ENCODE data around the gene POTEC. TPM values are rescaled to one million over a fixed set of nuclear protein-coding genes. Genes with fewer than 3 reads are reported as not detected.
"Not testable (repeated sequence)": the region's sequence is repeated elsewhere in the genome, so short reads cannot be mapped to it uniquely, and the experiment has no call there.

POTEC gene
- not detected in 2 replicates for polyA plus RNA-seq (2011; rRNA removed)
- polyA minus RNA-seq (2011; rRNA and poly(A)+ RNA removed) = not detected in 2 replicates

DNA sequence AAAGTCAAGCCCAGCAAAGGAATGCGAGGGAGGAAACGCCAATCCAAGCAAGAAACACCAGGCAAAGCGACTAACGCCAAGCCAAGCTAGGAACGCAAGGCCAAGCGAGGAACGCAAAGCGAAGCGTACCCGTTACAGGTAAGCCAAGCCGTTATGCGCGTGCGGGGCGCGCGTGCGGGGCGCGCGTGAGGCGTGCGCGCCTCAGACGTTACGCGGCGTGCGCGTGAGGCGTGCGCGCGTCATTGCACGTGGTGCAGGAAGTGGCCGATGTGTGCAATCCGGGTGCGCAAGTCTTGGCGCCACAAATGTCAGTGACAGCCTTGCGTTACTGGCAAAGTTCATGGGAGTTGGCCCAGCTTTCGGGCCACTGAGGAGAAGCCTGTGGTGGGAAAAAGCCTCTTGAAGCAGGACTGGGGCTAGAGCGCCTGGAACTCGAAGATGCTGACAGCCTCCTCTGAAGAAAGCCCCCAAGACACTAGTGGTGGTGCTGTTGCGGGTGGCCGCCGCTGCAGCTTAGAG lies at the start of gene POTEC:
TSS of gene POTEC (minus strand) at position 155 of the 519 bp plus-strand sequence. CDS start 454 bp downstream, outside the sequence.
- CTCF ChIA-PET; POLR2A ChIA-PET; H3K27ac ChIP-seq (ENCODE audit: low read depth, low read length); DNase-seq (ENCODE audit: low read depth, low spot score); H3K27me3 ChIP-seq (ENCODE audit: control insufficient read depth, insufficient read depth, low read length); H3K4me3 ChIP-seq (ENCODE audit: low read depth, low read length): not testable (repeated sequence)
- peaks cover 10% of the 10 kb centered on the region; the same call in 1 of the 2 replicates for H3K9me3 ChIP-seq (ENCODE audit: control insufficient read depth, insufficient read depth, low read length)

DNA sequence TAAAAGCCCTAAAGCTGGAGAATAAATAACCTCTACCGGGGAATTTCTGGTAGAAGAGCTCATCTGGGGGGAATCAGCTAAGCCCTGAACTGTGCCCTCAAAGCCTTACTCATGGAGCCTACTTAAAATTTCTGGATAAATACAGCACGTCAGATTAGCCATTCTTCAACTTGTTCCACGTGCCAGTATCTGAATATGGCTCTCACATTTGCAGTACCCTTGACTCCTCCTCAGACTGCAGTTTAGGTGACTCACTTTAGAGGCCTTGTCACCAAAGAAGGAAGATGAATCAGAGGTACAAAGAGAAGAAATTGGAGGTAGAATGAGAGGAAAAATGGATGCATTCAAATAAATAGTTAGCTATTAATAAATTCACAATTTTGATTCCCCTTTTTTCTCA lies 34.6 kb upstream of the POTEC start:
- no peak for DNase-seq (ENCODE audit: low read depth, low spot score)
- TF ChIP-seq, protein P1, sequence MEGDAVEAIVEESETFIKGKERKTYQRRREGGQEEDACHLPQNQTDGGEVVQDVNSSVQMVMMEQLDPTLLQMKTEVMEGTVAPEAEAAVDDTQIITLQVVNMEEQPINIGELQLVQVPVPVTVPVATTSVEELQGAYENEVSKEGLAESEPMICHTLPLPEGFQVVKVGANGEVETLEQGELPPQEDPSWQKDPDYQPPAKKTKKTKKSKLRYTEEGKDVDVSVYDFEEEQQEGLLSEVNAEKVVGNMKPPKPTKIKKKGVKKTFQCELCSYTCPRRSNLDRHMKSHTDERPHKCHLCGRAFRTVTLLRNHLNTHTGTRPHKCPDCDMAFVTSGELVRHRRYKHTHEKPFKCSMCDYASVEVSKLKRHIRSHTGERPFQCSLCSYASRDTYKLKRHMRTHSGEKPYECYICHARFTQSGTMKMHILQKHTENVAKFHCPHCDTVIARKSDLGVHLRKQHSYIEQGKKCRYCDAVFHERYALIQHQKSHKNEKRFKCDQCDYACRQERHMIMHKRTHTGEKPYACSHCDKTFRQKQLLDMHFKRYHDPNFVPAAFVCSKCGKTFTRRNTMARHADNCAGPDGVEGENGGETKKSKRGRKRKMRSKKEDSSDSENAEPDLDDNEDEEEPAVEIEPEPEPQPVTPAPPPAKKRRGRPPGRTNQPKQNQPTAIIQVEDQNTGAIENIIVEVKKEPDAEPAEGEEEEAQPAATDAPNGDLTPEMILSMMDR (IDR thresholded peaks at IDR 0.05; ENCODE audit: low read depth, low read length) = no peak
- ChIA-PET POLR2A (no interaction called here), CTCF (no interaction called here)
- H3K4me3 ChIP-seq (ENCODE audit: low read depth, low read length) = no peak overlapping the region
- no peak overlapping the region for H3K27ac ChIP-seq (ENCODE audit: low read depth, low read length)
- no peaks in the 10 kb centered on the region for H3K27me3 ChIP-seq (ENCODE audit: control insufficient read depth, insufficient read depth, low read length)
- H3K9me3 ChIP-seq (ENCODE audit: control insufficient read depth, insufficient read depth, low read length) = peaks cover 3% of the 10 kb centered on the region; the same call in 1 of the 2 replicates

DNA sequence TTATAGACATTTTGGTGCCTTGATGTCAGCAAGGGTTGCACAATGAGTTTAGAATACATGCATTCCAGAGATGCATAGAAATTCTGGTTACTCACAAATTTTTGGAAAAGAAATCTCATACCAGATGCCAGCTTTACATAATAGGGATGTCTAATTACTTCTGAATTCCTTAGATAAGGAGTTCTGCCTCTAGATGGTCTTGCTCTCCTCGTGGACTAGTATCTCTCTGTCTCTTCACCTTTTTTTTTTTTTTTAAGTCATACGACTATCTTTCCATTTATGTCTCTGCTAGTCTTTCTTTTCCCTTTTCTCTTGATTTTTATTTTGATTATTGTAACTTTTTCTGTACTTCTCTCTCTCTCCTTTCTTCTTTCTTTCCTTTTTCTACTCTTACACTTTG lies 16.1 kb upstream of the POTEC start:
- POLR2A ChIA-PET; H3K9me3 ChIP-seq (ENCODE audit: control insufficient read depth, insufficient read depth, low read length); H3K27me3 ChIP-seq (ENCODE audit: control insufficient read depth, insufficient read depth, low read length); H3K4me3 ChIP-seq (ENCODE audit: low read depth, low read length); CTCF ChIA-PET; DNase-seq (ENCODE audit: low read depth, low spot score); H3K27ac ChIP-seq (ENCODE audit: low read depth, low read length): not testable (repeated sequence)

DNA sequence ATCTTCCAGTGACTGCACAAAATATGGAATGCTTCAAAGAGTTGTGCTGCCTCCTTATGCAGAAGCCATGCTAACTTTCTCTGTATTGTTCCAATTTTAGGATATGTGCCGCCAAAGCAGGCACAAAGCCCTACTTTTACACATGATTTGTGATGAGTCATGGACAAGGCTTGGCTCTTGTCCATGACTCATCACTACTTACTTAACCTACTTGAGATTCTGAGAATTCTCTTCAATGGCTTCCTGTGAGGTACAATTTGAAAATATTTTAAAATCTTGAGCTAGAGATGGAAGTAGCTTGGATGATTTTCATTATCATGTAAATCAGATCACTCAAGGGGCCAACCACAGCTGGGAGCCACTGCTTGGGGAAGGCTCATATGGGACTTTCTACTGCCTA lies 11.7 kb downstream of the POTEC start:
- CTCF ChIA-PET; H3K27me3 ChIP-seq (ENCODE audit: control insufficient read depth, insufficient read depth, low read length); H3K9me3 ChIP-seq (ENCODE audit: control insufficient read depth, insufficient read depth, low read length); POLR2A ChIA-PET; DNase-seq (ENCODE audit: low read depth, low spot score); H3K27ac ChIP-seq (ENCODE audit: low read depth, low read length); H3K4me3 ChIP-seq (ENCODE audit: low read depth, low read length): not testable (repeated sequence)

DNA sequence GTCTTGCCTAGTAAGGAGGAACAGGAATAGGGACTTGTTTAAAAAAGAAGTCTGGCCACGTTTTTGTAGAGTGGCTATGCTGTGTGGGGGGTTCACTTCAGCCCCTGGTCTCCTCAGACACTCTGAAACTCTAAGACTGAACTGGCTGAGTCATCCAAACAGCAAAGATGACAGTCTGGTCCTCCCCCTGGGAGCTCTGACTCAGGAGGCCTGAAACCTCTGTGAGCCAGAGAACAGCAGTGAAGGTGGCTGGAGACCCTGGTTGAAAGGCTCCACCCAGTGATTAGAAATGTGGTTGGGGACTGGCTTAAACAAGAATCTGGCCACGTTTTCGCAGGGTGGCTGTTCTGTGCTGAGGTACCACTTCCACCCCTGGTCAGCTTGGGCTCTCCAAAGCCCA lies 32.7 kb downstream of the POTEC start:
- H3K4me3 ChIP-seq (ENCODE audit: low read depth, low read length); H3K27me3 ChIP-seq (ENCODE audit: control insufficient read depth, insufficient read depth, low read length); H3K9me3 ChIP-seq (ENCODE audit: control insufficient read depth, insufficient read depth, low read length); DNase-seq (ENCODE audit: low read depth, low spot score); POLR2A ChIA-PET; CTCF ChIA-PET; H3K27ac ChIP-seq (ENCODE audit: low read depth, low read length): not testable (repeated sequence)

DNA sequence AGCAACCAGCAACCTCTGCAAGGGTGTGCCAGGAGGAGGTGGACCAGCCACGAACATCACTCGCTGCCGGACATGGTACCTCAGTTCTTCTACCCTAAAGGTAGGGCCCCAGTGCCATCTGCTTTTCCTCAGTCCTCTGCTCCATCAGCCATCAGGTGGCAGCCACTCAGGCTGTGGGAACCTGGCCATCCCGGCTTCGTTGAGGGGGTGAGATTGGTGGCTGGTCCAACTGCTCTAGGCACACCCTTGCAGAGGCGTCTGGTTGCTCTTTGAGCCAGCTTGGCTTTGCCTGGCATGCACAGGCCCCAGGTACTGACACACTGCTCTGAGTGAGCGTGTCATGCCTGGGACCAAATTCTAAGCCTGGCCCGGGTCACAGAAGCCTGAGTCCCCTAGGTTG lies 39.7 kb downstream of the POTEC start:
- POLR2A ChIA-PET = not testable (repeated sequence)

DNA sequence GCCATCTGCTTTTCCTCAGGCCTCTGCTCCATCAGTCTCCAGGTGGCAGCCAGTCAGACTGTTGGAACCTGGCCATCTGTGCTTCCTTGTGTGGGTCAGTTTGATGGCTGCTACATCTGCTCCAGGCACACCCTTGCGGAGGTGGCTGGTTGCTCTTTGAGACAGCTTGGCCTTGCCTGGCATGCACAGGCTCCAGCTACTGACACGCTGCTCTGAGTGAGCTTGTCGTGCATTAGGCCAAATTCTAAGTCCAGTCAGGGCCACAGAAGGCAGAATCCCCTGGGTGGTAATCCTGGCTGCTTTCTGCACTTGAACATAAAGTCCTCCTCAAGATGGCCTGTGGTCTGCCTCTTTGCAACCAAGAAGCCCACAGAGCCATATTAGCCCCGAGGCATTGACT lies 41.5 kb downstream of the POTEC start:
- CTCF ChIA-PET; H3K9me3 ChIP-seq (ENCODE audit: control insufficient read depth, insufficient read depth, low read length); H3K4me3 ChIP-seq (ENCODE audit: low read depth, low read length); DNase-seq (ENCODE audit: low read depth, low spot score); H3K27me3 ChIP-seq (ENCODE audit: control insufficient read depth, insufficient read depth, low read length); H3K27ac ChIP-seq (ENCODE audit: low read depth, low read length); POLR2A ChIA-PET: not testable (repeated sequence)

More for the DNA sequence above, 39.7 kb downstream of the POTEC start:
- H3K27ac ChIP-seq (ENCODE audit: low read depth, low read length); H3K4me3 ChIP-seq (ENCODE audit: low read depth, low read length); H3K27me3 ChIP-seq (ENCODE audit: control insufficient read depth, insufficient read depth, low read length); CTCF ChIA-PET; DNase-seq (ENCODE audit: low read depth, low spot score); H3K9me3 ChIP-seq (ENCODE audit: control insufficient read depth, insufficient read depth, low read length): not testable (repeated sequence)

DNA sequence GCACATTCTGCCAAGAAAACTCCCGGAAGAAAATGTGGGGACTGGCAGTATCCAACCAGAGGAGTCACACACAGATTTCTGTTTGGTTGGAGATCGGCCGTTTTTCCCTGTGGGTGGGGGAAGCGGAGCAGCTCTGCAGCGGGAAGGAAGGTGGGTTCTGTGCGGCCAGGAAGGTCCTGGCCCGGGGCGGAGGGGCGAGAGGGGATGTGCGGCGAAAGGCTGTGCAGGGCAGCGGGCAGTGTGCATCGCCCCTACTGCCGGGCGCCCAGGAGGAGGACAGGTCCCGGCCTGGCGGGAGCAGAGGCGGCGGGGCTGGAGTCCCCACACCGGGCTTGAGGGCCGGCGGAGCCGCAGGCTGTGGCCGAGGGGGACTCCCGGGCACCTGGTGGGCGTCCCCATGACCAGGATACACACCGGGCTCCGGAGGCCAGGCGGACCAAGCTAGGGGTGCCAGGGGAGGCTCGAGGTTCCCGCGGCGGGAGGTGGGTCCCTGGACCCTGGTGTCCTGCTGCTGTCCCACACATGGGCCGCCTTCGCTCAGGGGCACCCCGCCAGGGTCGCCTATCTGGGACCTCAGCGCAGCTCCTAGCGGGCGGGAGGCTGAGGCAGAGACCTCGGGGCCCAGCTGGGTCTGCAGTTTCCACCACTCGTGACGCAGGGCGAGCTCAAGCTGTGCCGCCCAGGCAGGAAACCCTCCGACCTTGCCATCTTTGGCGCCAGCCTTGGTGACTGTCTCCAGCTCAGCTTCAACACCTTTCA lies 54.0 kb downstream of the POTEC start:
- peaks cover 25% of the 10 kb centered on the region for H3K9me3 ChIP-seq (ENCODE audit: control insufficient read depth, insufficient read depth, low read length)
- POLR2A ChIA-PET; H3K4me3 ChIP-seq (ENCODE audit: low read depth, low read length); DNase-seq (ENCODE audit: low read depth, low spot score); CTCF ChIA-PET; H3K27me3 ChIP-seq (ENCODE audit: control insufficient read depth, insufficient read depth, low read length); H3K27ac ChIP-seq (ENCODE audit: low read depth, low read length): not testable (repeated sequence)

DNA sequence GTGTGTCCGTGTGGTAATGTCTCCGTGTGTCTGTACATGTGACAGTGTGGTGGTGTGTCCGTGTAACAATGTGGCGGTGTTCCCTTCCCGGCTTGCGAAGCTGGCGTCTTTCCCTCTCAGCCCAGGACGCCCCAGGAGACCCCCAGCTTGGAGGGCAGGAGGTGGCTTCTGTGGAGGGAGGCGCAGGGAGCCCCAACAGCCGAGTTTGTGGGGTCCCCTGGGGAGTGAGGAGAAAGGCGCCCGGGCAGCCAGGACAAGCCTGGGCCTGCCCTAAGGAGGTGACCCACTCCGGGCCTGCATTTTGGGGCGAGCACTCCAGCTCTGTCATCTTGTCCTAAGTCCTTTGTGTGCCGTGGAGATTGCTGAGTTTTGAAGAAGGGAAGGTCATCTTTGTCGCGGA lies 54.6 kb downstream of the POTEC start:
- H3K27ac ChIP-seq (ENCODE audit: low read depth, low read length); H3K27me3 ChIP-seq (ENCODE audit: control insufficient read depth, insufficient read depth, low read length); DNase-seq (ENCODE audit: low read depth, low spot score); CTCF ChIA-PET; H3K4me3 ChIP-seq (ENCODE audit: low read depth, low read length); POLR2A ChIA-PET: not testable (repeated sequence)
- H3K9me3 ChIP-seq (ENCODE audit: control insufficient read depth, insufficient read depth, low read length) = peaks cover 25% of the 10 kb centered on the region

DNA sequence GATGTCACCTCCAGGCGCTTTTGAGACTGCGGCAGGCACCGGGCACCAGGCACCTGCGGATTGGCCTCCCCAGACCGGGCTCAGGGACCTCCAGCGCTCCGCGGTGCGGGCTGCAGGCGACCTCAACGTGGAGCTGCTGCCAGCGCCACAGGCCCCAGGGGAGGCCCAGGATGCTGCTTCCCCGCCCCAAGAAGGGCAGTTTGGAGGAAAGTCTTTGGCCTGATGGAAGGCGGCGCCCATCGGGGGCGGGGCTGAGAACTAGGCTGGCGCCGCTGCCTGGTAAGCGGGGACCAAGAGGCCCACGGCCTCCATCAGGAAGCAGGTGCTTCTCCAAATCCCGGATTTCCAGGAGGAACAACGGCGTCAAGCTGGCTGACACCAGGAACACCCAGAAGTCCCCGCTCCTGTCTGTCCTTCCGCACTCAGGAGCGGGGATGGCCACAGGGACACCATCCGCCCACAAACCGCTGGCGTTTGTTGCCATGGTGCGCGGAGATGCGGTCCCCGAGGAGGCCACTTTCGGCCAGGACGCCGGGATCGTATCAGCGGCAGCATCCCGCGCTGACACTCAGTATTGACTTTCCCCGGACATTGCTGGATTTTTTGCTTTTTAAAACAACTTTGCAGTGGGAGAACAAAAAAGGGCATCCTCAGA lies 56.3 kb downstream of the POTEC start:
- POLR2A ChIA-PET, CTCF ChIA-PET: not testable (repeated sequence)
- peaks cover 25% of the 10 kb centered on the region for H3K9me3 ChIP-seq (ENCODE audit: control insufficient read depth, insufficient read depth, low read length)

DNA sequence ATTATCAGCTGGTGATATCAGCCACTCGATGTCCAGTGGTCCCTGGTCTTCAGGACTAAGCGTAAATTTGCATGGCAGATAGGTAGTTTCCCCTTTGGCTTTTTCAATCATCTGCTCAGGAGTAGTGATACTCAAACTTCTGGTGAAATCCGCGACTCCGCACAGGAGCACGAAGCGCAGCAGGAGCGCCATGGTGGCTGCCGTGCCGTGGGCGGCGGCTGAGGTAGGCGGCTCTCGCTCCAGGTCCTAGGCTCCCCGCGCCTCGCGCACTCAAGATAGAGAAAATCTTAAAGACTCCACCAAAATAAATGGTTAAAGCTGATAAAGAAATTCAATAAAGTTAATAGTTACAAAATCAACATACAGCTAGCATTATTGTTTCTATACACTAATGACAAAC lies 64.3 kb downstream of the POTEC start:
- POLR2A ChIA-PET; CTCF ChIA-PET; H3K27ac ChIP-seq (ENCODE audit: low read depth, low read length); DNase-seq (ENCODE audit: low read depth, low spot score); H3K27me3 ChIP-seq (ENCODE audit: control insufficient read depth, insufficient read depth, low read length); H3K4me3 ChIP-seq (ENCODE audit: low read depth, low read length): not testable (repeated sequence)
- peaks cover 18% of the 10 kb centered on the region for H3K9me3 ChIP-seq (ENCODE audit: control insufficient read depth, insufficient read depth, low read length)

More for the DNA sequence above, 56.3 kb downstream of the POTEC start:
- H3K27me3 ChIP-seq (ENCODE audit: control insufficient read depth, insufficient read depth, low read length); H3K4me3 ChIP-seq (ENCODE audit: low read depth, low read length); H3K27ac ChIP-seq (ENCODE audit: low read depth, low read length); DNase-seq (ENCODE audit: low read depth, low spot score): not testable (repeated sequence)
